GM18517 (cell line): Measurements from ENCODE around the gene NAA40.

Source experiments
- ATAC-seq: cut with Tn5 transposase; IDR thresholded peaks from one replicate; pipeline ENCODE4 v1.9.1; 2021; ENCODE audit warnings: mild to moderate bottlenecking, moderate library complexity; ENCODE audit not compliant: unreplicated experiment

The NAA40 gene

DNA sequence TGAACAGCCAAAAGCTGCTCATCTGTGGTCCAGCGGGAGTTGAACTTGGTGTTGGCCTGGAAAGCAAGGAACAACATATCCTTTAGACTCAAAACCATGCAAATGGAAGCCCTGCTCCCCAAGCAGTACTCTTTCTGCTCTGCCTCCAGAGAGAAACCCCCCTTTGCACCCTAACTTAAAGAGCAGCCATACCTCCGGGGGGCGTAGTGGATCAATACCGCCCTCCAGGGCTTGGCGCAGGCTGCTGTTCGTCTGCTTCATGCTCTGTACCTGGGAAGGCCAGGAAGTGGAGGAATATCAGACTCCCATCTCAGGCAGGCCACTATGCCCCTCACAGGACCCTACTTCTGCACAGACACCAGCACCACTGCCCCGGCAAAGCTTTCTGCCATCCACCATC is 26.1 kb upstream of the NAA40 start:
- ATAC-seq: no peak

GRCh38 chr11:63913866-63914830 is 24.7 kb upstream of the NAA40 start:
- no peak for ATAC-seq

GRCh38 chr11:63914896-63915691 is 23.7 kb upstream of the NAA40 start:
- no peak for ATAC-seq

DNA sequence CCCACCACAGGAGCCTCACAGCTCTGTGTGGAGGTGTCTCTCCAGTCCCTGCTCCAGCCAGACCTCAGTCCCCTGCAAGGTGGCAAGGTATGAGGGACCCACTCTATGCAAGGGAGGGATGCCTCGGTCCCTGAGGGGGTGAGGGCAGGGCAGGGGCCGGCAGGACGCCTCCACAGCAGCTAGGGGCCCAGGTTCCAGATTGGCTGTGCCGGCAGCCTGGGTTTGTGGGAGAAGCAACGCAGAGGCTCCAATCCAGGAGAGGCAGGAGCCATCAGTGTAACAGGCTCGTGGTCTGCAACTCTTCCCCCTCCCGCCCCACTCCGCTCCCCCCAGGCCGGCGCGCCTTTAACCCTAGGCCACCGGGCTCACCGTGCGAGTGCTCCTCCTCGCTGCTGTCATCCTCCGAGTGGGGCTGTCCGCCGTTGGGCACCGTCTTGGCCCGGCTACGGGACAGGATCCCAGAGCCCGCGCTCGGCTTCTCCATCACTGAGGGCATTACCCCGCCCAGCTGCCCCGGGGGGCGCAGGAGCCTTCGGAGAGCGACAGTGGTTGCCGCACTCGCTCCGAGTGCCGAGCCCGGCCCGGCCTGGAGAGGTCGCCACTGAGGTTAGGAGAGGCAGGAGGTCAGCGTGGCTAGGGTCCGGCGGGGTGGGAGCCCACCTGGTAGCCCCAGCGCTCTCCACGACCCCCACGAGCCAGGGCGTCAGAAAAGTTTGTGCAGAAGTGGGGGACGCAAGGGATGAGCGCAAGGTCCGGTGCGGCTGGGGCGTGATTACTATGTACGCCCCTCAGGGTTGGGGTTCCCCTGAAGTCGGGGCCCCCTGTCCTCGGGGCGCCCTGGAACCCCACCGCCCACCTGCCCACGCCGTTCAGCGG is 22.6 kb upstream of the NAA40 start:
- ATAC-seq: no peak

DNA sequence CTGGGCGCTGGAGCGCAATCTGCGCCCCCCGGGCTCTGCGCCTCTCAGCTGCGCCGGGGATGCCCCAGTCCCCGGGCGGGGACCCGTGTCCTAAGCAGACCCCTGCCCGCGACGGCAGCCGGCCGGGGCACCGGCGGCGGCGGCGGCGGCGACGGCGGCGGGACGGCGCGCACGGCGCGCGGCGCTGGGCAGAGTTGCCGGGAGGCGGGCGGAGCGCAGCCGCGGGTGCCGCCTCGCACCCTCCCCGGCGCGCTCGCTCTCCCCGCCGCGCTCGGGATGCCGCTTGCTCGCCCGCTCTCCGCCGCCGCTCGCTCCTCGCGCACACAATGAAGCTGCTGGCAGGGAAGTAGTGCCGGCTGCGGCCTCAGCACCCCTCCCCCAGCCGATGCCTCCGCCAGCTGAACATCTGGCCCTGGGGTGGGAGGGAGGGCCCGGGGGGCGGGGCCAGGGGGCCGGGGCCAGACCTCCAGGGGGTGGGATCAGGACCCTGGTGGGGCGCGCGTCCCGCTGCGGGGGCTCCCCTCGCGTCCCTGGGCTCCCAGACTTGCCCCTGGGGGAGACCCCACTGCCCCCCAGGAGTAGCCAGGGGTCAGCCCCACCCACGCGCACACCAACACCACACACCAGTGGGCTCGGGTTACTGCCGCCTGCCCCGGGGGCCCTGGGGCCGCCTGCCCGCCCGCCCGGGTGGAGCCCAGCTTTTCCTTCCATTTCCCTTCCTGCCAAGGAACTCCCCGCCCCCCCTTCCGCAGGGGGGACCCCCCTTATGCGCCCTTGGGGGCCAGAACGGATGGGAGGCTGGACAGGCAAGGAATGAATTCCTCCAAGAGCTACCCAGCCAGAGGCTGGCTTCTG is 21.7 kb upstream of the NAA40 start, which contains the start of gene RCOR2:
Gene RCOR2 (minus strand): TSS at position 328 of the 855 bp plus-strand sequence. CDS start 708 bp downstream, outside the sequence.
- ATAC-seq: no peak

DNA sequence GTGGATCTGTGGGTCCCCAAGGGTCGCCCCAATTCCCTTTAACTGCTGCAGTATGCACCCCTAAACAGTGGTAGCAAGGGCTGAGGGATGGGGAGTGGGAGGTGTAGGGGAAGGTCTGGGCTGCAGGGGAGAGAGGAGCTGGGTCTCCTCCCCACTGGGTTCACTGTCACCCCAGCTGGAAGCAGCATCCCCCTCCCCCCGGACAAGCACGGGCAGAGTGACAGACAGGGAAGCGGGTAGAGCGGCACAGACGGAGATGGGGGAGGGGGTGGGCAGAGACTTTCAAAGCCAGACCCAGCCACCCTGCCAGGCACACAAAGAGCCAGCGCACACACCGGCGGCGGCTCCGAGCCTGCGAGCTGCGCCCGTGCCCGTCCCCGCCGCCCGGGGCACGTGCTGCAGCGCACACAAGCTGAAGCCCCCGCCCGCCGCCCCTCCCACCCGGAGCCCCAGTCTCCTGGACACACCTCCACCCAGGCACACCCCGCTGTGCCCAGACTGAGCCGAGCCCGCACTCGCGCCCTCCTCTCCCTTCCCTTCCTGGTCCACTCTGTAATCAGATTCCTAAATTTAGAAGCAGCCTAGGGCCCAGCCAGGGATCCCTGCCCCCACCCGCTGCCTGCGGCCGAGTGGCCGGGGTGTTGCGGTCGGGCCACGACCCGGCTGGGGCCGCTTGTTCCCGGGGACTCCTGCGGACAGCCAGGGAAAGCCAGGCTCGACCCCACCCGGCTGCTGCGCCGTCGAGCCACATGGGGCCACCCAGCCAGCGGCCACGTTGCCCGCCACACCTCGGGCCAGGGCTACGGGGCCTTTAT is 20.9 kb upstream of the NAA40 start:
- ATAC-seq: no peak

DNA sequence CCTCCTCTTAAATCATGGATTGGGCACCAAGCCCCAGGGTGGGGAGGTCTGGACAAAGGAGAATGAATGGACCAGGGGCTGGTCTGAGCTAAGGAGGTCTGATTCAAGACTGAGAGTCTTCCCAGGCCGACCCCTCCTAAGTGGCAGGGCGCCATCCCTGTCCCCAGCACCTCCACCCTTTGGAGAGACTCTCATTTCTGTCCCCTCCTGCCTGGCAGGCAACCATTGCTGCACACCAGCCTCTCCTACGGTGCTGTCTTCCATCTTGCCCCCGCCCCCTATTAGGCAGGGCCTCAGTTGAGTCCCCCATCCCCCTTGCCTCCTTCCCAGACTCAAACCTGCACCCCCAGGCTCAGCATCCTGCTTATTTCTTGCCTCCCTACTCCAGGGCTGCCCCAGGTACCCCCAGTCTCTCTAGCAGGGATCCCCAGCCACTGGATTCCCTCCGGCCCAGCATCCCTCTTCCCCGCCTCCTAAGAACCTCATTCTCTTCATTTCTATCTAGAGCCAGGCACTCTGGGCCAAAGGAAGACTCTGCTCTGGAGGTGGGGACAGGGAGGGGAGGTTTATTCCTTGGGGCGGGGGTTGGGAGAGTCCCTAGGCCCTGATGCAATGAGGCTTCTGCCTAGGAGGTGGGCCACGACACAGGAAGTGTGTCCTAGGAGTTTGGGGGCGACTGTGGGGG is 20.2 kb upstream of the NAA40 start:
- ATAC-seq: no peak

DNA sequence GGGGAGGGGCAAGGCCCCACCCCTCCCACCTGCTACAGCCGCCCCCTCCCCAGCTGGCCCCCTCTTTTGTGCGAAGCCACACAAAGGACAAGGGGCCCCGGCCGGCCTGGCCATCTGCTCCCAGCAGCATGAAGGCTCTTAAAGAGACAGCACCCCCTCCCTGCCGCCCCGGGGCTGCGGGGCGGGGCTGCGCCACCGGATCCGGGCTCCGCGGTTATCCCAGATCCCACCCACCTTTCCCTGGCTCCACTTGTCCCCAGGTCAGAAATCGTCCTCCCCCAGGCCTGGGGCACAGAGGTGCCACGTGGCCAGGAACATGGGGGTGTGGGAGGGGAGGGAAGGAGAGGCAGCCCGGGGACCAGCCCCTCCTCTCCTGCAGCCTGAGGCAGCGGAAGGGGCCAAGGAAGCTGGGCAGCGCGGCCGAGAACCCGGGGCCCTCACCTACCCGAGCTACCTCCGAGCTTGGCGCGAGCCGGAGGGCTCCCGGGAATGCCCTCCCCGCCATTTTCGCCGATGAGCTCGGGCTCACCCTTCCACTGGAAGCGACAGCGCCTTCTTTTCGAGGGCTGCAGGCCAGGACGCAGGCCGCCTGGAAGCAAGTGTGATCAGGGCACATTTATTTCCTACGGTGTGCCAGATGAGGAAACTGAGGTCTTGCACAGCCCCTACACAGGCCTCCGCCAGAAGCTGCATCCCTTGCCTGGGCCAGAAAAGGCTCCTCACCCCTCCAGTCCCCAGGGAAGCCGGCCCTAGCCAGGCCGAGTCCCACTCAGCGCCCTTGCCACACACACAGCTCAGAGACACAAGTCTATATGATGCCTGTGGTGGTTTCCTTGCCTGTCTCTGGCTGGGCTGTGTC is 19.3 kb upstream of the NAA40 start:
- ATAC-seq: no peak

DNA sequence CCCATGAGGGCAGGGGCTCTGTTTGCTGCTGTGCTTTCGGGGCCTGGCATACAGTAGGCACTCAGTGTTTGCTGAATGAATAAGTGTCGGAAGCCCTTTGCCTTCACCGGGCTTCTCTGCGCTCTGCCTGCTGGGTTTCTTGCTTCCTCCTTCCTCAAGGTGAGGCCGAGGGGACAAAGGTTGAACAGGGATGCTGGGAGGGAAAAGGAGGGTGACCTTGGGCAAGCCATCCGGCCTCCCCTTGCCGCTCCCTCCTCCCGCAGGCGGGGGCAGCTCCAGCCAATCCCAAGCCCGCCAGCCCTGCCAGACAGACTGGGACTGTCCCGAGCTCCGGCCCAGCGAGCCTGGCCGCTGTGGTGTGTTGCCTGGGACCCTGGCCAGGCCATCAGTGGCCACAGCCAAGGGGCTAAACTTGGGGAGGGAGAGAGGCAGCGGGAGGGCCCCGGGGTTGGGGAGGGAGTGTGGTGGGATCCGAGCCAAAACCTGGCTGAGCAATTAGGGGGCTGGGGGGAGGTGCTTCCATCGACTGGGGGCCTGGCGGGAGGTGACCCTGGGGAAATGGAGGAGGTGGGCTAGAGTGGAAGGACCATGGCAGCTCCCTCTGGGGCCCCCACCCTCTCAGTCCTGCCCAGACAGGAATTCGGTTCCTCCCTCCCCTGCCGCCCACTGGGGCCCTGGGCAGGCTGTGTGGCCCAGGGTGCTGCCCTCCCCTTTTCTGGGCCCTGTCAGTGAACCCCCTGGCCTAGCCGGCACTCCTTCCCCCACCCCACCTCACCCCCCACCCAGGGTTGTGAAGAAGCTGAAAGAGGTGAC is 18.5 kb upstream of the NAA40 start:
- no peak for ATAC-seq

DNA sequence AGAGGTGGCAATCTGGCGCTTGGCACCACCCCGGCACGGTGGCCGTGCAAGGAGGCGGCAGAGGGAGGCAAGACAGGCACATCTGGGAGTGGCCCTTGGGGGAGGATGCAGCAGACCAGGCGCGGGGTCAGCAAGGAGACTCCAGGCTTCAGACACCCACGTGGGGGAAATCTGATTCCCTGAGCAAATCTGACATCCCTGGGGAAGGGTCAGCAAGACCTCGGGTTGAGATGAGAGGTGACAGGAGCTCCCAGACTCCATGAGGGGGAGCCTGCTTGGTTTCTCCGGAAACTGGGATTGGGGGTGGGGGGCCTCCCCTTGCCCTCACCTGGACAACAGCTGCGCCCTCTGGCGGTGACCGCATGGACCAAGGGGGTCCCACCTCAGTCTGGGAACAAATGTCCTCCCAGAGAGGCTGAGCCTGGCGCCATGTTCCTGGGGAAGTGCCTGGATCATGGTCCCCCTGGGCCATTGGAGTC is 17.8 kb upstream of the NAA40 start:
- no peak for ATAC-seq

DNA sequence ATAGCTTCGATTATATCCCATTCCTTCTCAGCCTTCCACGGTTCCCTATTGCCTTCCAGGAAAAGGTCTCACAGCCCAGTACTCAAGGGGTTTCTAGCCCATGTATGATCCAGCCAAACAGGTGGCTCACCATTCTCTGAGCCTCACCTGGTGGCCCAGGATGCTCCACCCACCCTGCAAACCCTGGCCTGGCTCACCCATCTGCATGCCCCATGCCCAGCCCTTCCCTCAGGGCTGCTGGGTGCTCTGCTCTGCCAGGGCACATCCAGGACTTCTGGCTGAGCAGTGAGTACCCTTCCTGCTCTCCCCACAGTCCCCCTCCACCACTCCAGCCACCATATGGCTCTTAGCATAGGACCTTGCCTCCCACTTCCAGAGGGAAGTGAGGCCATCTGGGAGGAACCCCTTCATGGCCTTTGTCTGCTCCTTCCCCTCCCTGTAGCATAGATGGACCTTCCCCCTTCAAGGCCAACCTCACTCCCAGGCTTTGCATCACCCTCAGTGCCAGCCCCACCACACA is 16.1 kb upstream of the NAA40 start:
- ATAC-seq: no peak

DNA sequence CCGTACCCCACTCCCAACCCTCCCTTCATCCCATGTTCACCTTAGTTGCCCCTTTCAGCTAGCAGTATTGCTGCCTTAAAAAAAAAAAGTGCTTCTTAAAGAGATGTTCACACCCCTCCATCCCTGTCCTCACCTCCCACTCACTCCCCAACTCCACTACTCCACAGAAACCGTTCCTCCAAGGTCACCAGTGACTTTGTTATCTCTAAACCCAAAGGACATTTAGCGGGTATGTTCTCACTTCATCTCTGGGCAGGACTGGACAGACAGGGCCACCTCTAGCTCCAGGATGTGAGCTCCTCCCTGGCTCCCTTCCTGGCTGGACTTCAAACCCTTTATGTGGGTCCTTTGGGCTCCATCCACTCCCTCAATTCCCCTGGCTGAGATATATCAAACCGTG is 15.5 kb upstream of the NAA40 start:
- ATAC-seq: no peak

DNA sequence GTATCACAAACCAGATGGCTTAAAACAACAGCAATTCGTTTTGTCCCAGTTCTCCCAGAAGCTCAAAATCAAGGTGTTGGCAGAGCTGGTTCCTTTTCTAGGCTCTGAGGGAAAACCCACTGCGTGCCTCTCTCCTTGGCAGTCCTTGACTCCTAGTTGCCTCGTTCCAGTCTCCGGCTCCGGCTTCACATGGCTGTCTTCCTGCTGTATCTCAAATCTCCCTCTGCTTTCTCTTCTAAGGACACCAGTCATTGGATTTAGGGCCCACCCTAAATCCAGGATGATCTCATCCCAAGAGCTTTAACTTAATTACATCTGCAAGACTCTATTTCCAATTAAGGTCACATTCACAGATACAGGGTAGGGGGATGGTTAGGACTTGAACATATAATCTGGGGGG is 9.2 kb upstream of the NAA40 start:
- no peak for ATAC-seq

GRCh38 chr11:63931045-63931444 is 7.8 kb upstream of the NAA40 start:
- no peak for ATAC-seq

DNA sequence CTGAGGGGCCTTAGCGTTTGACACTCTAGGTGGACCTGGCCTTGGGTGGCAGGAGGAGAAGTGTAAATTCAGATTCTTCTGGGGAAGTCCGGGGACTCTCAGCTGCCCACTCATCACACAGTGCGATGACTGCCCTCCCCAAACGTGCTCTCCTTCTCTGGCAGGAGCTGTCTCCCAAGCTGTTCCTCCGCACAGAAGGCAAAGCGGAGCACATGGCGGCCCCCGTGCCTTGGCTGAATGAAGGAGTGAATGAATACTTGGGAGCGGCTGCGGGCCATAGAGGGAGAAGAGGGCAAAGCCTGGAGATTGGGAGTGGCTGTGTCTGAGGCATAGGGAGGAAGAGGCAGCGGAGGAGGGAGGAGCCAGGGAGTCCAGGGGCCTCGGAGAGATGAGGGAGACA is 6.9 kb upstream of the NAA40 start:
- no peak for ATAC-seq

DNA sequence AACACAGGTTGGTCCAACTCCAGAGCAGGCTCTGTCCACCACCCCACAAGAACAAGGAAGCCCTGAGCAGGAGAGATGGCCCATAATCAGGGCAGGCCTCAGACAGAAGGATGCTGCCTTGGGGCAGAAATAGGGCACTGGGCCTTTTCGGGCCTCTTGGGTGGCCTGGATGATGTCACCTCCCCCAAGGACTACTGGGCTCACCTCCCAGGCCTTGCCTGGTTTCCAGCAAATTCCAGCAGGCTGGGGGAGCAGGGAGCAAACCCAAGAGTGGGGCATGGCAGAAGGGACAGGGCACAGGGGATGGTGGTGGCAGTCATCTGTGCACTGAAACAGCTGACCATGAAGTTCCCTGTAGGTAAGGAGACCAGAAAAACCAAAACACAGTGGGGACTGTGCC is 5.3 kb upstream of the NAA40 start:
- no peak for ATAC-seq
